K562 (cell line): Measurements from ENCODE around the gene PPM1G. TPM values are rescaled to one million over a fixed set of nuclear protein-coding genes. Genes with fewer than 3 reads are reported as not detected.

Source experiments
- BCLAF1 ChIP-seq, 2 experiments: fragments of 450-650 bp in 1 of 2; IDR thresholded peaks; 2 replicates each; pipeline ENCODE4 v1.6.1; 2011 to 2017; ENCODE audit warnings: low read depth in 2 of 2, antibody characterized with exemption in 1 of 2, borderline replicate concordance in 1 of 2, low read length in 1 of 2, mild to moderate bottlenecking in 1 of 2, mixed read lengths in 1 of 2; ENCODE audit not compliant: control insufficient read depth in 1 of 2
- CBX3 ChIP-seq, 2 experiments: IDR thresholded peaks; 1 replicate in 1 of 2; 2 replicates in 1 of 2; pipeline ENCODE4 v1.6.1; 2012; ENCODE audit warnings: inconsistent platforms in 2 of 2, low read length in 2 of 2, borderline replicate concordance in 1 of 2, control low read depth in 1 of 2
- EZH2 ChIP-seq: IDR thresholded peaks from 2 replicates; pipeline ENCODE4 v1.6.1; 2012; ENCODE audit warnings: low read depth, mild to moderate bottlenecking, inconsistent platforms, low read length, borderline replicate concordance
- KLF13 ChIP-seq: fragments of 450-650 bp; IDR thresholded peaks from 2 replicates; pipeline ENCODE4 v1.6.1; 2016; ENCODE audit warnings: missing genetic modification characterization, low read depth, mild to moderate bottlenecking, missing compliant biosample characterization, moderate library complexity, borderline replicate concordance
- MYC ChIP-seq, 2 experiments: fragments of 250-450 bp in 1 of 2; sonication (Bioruptor Pico) in 1 of 2; IDR thresholded peaks; 2 replicates each; pipeline versions ENCODE4 v1.5.1 to v1.6.1; 2012 to 2021; ENCODE audit warnings: low read depth in 2 of 2, borderline replicate concordance in 1 of 2, improper control_type of control experiment in 1 of 2, low read length in 1 of 2, mild to moderate bottlenecking in 1 of 2, moderate library complexity in 1 of 2
- NFRKB ChIP-seq: fragments of 450-650 bp; IDR thresholded peaks from 2 replicates; pipeline ENCODE4 v1.6.1; 2016; ENCODE audit warnings: low read depth
- NR0B1 ChIP-seq: fragments of 450-650 bp; IDR thresholded peaks from one replicate; pipeline ENCODE4 v1.6.1; 2018; ENCODE audit warnings: mild to moderate bottlenecking, moderate library complexity; ENCODE audit not compliant: partially characterized antibody
- PATZ1 ChIP-seq: fragments of 250-450 bp; sonication (Bioruptor Pico); IDR thresholded peaks from 2 replicates; pipeline ENCODE4 v1.5.0; 2020; ENCODE audit warnings: mild to moderate bottlenecking, borderline replicate concordance
- RBM15 ChIP-seq: fragments of 200-400 bp; formaldehyde crosslinking; IDR thresholded peaks from 2 replicates; pipeline ENCODE4 v1.6.1; 2018; ENCODE audit warnings: mild to moderate bottlenecking, low read length, moderate library complexity; ENCODE audit not compliant: insufficient read depth
- SMARCA4 ChIP-seq: fragments of 450-650 bp; IDR thresholded peaks from 2 replicates; pipeline ENCODE4 v1.6.1; 2016
- TCF15 ChIP-seq: fragments of 250-450 bp; sonication (Bioruptor Pico); IDR thresholded peaks from 2 replicates; pipeline ENCODE4 v1.8.0; 2022; ENCODE audit warnings: moderate library complexity, mild to moderate bottlenecking, inconsistent platforms
- TRIM25 ChIP-seq: fragments of 450-650 bp; IDR thresholded peaks from 2 replicates; pipeline ENCODE4 v1.7.0; 2016; ENCODE audit warnings: borderline replicate concordance
- ZNF316 ChIP-seq: fragments of 450-650 bp; IDR thresholded peaks from 2 replicates; pipeline ENCODE4 v1.6.1; 2016
- ZNF740 ChIP-seq, 3 experiments: fragments of 200-800 bp in 1 of 3; sonication (Bioruptor generic) in 1 of 3; sonication (generic) in 1 of 3; formaldehyde crosslinking in 1 of 3; IDR thresholded peaks; 2 replicates each; pipeline versions ENCODE4 v1.6.1 to v1.8.0; 2016 to 2022; ENCODE audit warnings: mild to moderate bottlenecking in 2 of 3, missing compliant biosample characterization in 2 of 3, missing genetic modification characterization in 2 of 3, missing genetic modification reagents in 1 of 3
- polyA plus RNA-seq, 8 experiments: library from polyadenylated mRNA; depleted of rRNA in 4 of 8; stranded (reverse) in 5 of 8; unstranded in 3 of 8; fragments of >200 nt; fragmentation: Nextera tagmentation in 2 of 8; fragmentation: Illumina TruSeq in 1 of 8; extraction: Ambion mirVana in 2 of 8; extraction: Trizol in 1 of 8; gene quantifications; 2 replicates each; pipeline versions ENCODE4 v1.2.1 to v1.2.3, GENCODE V29; 2011 to 2014; ENCODE audit warnings: inconsistent platforms in 1 of 8, missing spikeins in 1 of 8
- total RNA-seq, 7 experiments: library from RNA; depleted of rRNA in 6 of 7; stranded (reverse); fragments of >200 nt in 6 of 7; fragmentation: Illumina TruSeq in 2 of 7; extraction: Trizol in 2 of 7; gene quantifications; 2 replicates each; pipeline versions ENCODE4 v1.2.1 to v1.2.3, GENCODE V29; 2011 to 2021; ENCODE audit warnings: low replicate concordance in 1 of 7

The PPM1G gene
- total and polyA plus RNA-seq, 9 of the 15 experiments (the other 6 are each of a cell fraction or from before 2014, with no cell fraction given) = 61.7 to 230 (median 153) TPM

- TF ChIP-seq SMARCA4 (peak; percentile 84), ZNF740 (CRISPR knock-in tag; IDR thresholded peaks at IDR 0.05) (no peak), ZNF740 (tag; IDR thresholded peaks at IDR 0.05) (no peak), EZH2 (no peak), BCLAF1 (IDR thresholded peaks at IDR 0.05; ENCODE audit: borderline replicate concordance in 1 of 2, control insufficient read depth in 1 of 2, low read depth in 2 of 2, low read length in 1 of 2) (no peak), ZNF316 (peak; percentile 67), RBM15 (no peak), PATZ1 (no peak), TCF15 (no peak), KLF13 (tag) (no peak), TRIM25 (no peak), NFRKB (no peak), MYC (IDR thresholded peaks at IDR 0.05; ENCODE audit: low read depth, low read length) (0 out of 2 replicates have a peak, but pooled peaks have one; percentile 14), MYC (CRISPR knock-in tag; IDR thresholded peaks at IDR 0.05; ENCODE audit: borderline replicate concordance, low read depth) (no peak), CBX3 (IDR thresholded peaks at IDR 0.05; ENCODE audit: borderline replicate concordance in 1 of 2, low read length in 2 of 2) (no peak), NR0B1 (no peak)
Measured at GRCh38 chr2:27353762-27354596, 55.4 kb downstream of the PPM1G start (continued).
